Head of caudate nucleus (tissue), 42 donors: Measurements from ENCODE around the gene CACNA1B.

ENCODE experiments used
- DNase-seq, 42 donors: peaks; one replicate each; pipeline versions ENCODE4 v3.0.0 to v3.0.0-alpha.2; 2020 to 2021; ENCODE audit warnings: mixed read lengths in 7 of 42
- intact Hi-C: fragments of 100-400 bp; cut with DNase I; formaldehyde crosslinking; loops from one replicate; pipeline ENCODE4 v1.15.0; 2022

Gene CACNA1B

DNA sequence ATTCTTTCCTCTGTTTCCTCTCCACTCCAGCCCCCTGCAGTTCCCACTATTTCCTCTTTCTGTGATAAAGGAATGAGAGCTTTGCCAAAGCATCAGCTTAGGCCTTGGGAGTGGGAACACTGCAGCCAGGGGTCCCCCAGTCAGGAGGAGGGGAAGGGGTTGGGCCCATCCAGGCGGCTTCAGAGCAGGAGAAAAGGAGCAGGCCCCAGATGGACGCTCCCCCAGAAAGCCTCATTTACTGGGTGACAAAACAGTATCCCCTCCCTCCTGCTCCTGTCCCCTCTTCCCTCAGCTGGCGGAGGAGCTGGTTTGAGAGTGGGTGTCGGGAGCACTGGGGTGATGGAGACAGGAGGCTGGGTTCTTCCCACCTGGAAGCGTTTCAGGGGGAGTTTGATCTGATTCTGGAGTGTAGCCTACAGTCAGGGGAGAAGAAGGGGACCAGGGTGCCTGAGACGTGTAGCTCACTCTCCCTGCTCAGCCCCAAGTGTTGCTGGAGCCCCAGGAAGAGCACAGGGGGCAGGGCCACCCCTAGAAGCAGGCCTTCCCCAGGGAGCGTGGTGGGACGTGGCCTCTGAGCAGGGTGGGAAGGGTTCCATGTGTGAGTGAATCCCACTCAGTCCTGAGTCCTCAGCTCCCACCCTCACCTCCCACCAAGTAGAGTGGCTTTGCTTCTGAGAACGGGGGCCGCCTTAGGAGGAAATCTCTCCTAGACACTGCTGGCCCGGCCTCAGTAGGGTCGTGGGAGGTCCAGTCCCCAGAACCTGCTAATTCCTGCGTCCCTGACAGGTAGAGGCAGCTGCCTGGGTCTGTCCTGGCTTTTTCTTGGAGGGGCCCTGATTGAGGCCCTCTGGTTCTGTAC lies 173.1 kb downstream of the CACNA1B start:
- intact Hi-C loops: no loop called here
- peak in 17 of 42 donors; percentile 15 to 71 (median 44) for DNase-seq

DNA sequence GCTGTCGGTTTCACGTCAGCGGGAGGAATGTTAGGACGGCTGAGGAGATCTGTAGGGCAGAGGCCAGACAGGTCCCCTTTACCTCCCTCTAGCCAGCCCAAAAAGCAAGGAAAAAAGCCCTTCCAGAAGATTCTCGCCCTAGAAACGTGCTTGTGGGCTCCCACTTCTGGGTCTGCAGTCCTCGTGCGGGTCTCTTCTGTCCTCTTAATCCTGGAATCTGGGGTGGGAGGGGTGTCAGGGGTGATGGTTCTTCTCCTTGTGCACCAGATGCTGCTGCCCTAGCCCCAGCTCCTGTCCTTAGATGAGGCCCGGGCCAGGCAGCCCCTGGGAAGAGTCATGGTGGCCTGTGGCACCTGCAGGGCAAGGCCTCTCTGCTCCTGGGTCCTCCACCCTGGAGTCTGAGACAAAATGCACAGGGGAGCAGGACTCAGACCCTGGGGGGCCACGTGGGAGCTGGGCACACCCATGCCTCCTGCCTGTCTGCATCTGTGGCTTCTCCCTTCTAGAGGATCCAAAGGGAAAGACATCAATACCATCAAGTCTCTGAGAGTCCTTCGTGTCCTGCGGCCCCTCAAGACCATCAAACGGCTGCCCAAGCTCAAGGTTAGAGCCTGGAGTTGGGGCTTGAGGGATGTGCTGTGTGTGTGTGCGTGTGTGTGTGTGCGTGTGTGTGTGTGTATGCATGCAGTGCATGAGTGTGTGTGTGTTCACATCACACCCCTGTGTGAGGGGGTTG lies 174.2 kb downstream of the CACNA1B start:
- intact Hi-C loops: no loop called here
- DNase-seq: peak in 11 of 42 donors; percentile 5 to 33 (median 18)

DNA sequence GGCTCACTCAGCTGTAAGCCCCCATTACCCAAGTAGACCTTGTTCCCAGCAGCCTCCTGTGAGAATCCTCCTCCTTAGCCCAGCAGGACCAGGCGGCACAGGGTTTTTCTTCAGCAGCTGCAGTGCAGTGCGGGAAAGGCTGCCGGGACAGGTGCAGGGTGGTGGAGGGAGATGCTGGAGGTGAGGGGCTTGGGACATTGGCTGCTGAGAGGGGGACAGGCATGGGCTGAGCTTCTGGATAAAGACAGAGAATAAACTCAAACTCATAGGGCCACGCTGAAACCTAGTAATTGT lies 174.7 kb downstream of the CACNA1B start:
- peak in 11 of 42 donors; percentile 1 to 32 (median 13) for DNase-seq
- intact Hi-C loops: no loop called here

GRCh38 chr9:138052635-138053320 lies 175.2 kb downstream of the CACNA1B start:
- peak in 12 of 42 donors; percentile 1 to 35 (median 10) for DNase-seq
- intact Hi-C loops: no loop called here

DNA sequence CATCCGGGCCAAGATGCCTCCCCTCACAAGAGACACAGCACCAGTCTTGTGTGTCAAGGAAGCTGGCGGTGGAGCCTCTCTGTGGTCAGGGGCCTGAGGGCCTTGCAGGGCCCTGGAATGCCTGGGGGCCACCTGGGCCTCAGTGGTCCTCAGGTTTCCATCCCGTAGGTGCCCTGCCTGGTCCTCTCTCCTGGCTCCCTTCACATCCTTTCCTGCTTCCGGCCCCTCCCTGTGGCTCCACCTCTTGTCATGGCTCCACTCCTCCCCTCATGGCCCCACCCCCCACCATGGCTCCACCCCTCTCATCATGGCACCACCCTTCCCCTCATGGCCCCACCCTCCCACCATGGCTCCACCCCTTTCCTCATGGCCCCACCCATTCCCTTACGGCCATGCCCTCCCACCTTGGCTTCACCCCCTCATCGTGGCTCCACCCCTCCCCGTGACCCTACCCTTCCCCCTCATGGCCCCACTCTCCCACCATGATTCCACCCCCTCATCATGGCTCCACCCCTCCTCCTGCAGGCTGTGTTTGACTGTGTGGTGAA lies 175.8 kb downstream of the CACNA1B start:
- intact Hi-C loops: no loop called here
- peak in 16 of 42 donors; percentile 1 to 39 (median 13) for DNase-seq

DNA sequence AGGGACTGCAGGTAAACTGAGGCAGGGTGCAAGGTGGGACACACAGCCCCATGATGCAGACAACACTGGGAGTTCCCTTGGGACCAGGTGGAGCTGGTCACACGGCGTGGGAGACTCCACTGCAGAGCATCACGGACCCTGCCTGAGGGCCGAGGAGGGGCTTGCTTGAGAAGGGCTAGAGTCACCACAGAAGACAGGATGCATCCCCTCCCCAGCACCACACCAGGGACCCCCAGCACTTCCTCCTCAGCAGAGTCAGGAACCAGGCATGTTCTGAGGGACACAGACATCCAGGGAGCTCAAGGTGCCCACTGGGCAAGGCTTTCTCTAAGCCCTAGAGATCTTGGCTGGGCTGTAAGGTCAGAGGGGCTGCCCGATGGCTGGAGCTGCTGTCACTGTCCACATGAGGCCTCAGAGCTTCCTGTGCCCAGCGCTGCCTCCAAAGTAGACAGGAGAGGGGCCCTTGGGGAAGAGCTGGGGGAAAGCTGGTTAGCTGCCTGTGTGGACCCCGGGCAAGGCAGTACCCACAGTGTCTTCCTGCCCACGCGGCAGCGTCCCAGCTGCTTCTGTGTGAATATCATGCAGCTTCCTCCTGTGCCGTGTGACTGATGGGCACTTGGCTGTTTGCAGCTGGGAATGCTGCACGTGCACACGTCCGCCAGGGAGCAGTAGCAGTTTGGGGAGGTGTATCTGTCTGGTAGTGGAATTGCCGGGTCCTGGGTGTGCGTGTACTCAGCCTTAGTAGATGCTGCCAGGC lies 176.6 kb downstream of the CACNA1B start:
- intact Hi-C loops: no loop called here
- DNase-seq: peak in 18 of 42 donors; percentile 2 to 37 (median 12)

- peak in 6 of 42 donors; percentile 1 to 17 (median 4) for DNase-seq
- intact Hi-C loops: no loop called here
These were observed 180.1 kb downstream of the CACNA1B start for GRCh38 chr9:138057726-138058125.

GRCh38 chr9:138058181-138058580 lies 180.6 kb downstream of the CACNA1B start:
- DNase-seq: peak in 6 of 42 donors; percentile 1 to 25 (median 12)
- intact Hi-C loops: no loop called here

GRCh38 chr9:138059196-138059595 lies 181.6 kb downstream of the CACNA1B start:
- intact Hi-C loops: no loop called here
- peak in 1 of 42 donors; percentile 3 for DNase-seq

GRCh38 chr9:138060365-138060764 lies 182.8 kb downstream of the CACNA1B start:
- peak in 6 of 42 donors; percentile 3 to 42 (median 10) for DNase-seq

DNA sequence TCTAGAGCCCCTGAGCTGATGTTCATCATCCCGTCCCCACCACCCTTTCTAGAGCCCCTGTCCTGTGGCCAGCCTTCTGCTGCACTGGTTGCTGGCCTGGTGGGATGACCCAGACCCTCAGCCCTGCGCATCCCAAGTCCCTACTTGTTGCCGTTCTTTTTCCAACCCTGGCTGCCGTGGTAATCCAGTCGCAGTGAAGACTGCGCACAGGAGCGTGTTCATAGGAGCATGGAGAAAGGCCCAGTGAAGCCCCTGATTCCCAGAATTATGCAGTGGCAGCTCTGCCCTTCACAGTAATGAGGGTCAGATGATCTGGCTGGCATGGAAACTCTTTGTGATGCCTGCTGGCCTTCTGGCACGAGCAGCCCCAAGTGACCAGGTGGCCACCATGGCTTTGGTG lies 183.3 kb downstream of the CACNA1B start:
- intact Hi-C loops: no loop called here
- peak in 4 of 42 donors; percentile 3 to 26 (median 10) for DNase-seq

More at GRCh38 chr9:138060365-138060764, 182.8 kb downstream of the CACNA1B start:
- intact Hi-C loops: no loop called here

- DNase-seq: peak in 10 of 42 donors; percentile 0 to 28 (median 4)
- intact Hi-C loops: no loop called here
These were observed 184.0 kb downstream of the CACNA1B start for GRCh38 chr9:138061631-138062030.

- peak in 2 of 42 donors; percentile 6 to 9 for DNase-seq
- intact Hi-C loops: no loop called here
These were observed 184.6 kb downstream of the CACNA1B start for GRCh38 chr9:138062196-138062595.

GRCh38 chr9:138063033-138063432 lies 185.5 kb downstream of the CACNA1B start:
- peak in 4 of 42 donors; percentile 3 to 16 (median 4) for DNase-seq
- intact Hi-C loops: no loop called here

- intact Hi-C loops: no loop called here
- peak in 4 of 42 donors; percentile 5 to 10 (median 7) for DNase-seq
These were observed 186.2 kb downstream of the CACNA1B start for GRCh38 chr9:138063785-138064184.

GRCh38 chr9:138064547-138064946 lies 187.0 kb downstream of the CACNA1B start:
- peak in 11 of 42 donors; percentile 6 to 39 (median 16) for DNase-seq
- intact Hi-C loops: no loop called here

GRCh38 chr9:138065287-138065686 lies 187.7 kb downstream of the CACNA1B start:
- DNase-seq: peak in 14 of 42 donors; percentile 1 to 20 (median 4)
- intact Hi-C loops: no loop called here

GRCh38 chr9:138066049-138066448 lies 188.5 kb downstream of the CACNA1B start:
- DNase-seq: peak in 12 of 42 donors; percentile 1 to 22 (median 7)
- intact Hi-C loops: no loop called here
